ENCODE data around the gene ARF1.

- TF ChIP-seq, protein P1, sequence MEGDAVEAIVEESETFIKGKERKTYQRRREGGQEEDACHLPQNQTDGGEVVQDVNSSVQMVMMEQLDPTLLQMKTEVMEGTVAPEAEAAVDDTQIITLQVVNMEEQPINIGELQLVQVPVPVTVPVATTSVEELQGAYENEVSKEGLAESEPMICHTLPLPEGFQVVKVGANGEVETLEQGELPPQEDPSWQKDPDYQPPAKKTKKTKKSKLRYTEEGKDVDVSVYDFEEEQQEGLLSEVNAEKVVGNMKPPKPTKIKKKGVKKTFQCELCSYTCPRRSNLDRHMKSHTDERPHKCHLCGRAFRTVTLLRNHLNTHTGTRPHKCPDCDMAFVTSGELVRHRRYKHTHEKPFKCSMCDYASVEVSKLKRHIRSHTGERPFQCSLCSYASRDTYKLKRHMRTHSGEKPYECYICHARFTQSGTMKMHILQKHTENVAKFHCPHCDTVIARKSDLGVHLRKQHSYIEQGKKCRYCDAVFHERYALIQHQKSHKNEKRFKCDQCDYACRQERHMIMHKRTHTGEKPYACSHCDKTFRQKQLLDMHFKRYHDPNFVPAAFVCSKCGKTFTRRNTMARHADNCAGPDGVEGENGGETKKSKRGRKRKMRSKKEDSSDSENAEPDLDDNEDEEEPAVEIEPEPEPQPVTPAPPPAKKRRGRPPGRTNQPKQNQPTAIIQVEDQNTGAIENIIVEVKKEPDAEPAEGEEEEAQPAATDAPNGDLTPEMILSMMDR (IDR thresholded peaks at IDR 0.05), result no peak
- no peak for TF ChIP-seq EZH2 (IDR thresholded peaks at IDR 0.05; ENCODE audit: borderline replicate concordance, insufficient read depth, low read depth, low read length, poor library complexity, severe bottlenecking)
Observed at GRCh38 chr1:228082214-228082917, at the start of gene ARF1.

Measured in B cell (primary cell).